ENCODE data around the gene LARGE2. TPM values are rescaled to one million over a fixed set of nuclear protein-coding genes. Genes with fewer than 3 reads are reported as not detected.

The LARGE2 gene
- total RNA-seq, 2 experiments from 2014 or later = 2.7 to 3.5 TPM

DNA sequence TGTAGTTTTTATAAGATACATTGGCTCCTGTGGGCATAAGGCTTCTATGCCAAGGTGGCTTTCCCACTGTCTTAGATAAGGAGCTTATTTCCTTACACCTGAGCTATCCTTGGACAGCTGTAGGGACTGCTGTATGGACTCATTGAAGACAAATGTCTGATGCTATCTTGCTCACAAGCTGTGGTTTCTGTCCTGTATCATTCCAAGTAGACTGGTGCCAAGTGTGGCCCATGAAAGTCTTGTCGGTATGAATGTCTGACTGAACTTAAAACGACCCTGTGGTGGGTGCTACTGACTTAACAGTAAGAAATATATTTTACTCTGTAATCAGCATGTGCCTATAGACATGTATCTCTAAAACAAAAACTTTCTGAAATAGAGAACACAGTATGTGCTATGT is 45.0 kb downstream of the LARGE2 start:
- H3K4me3 ChIP-seq (ENCODE audit: low read length) = no peak overlapping the region
- Mint-ChIP-seq H3K4me3 (no peak overlapping the region), H3K36me3 (ENCODE audit: low read depth) (peaks cover 46% of the 10 kb centered on the region), H3K27ac (peak overlapping the region; percentile 29), H3K27me3 (no peaks in the 10 kb centered on the region), H3K9me3 (no peaks in the 10 kb centered on the region), H3K4me1 (ENCODE audit: low read depth) (no peaks in the 10 kb centered on the region)
- ATAC-seq (ENCODE audit: poor library complexity) = no peak
- H3K36me3 ChIP-seq (ENCODE audit: insufficient read depth, low read length) = peaks cover 55% of the 10 kb centered on the region
- intact Hi-C loops (cut with DNase I, micrococcal nuclease) = loop anchor here in 1 of 2 experiments (5.0 kb wide), 1 partner anchor 570 kb away; no protein-coding TSS in a partner anchor
- H3K27ac ChIP-seq (ENCODE audit: low read depth in 1 of 2, low read length in 2 of 2) = no peak overlapping the region
- H3K9me3 ChIP-seq (ENCODE audit: control insufficient read depth in 1 of 2, insufficient read depth in 1 of 2, low read length in 2 of 2) = no peaks in the 10 kb centered on the region
- DNase-seq = no peak
- ChIA-PET CTCF (no interaction called here), POLR2A (interaction anchor here (0.5 kb wide), 1 partner anchor 269 kb away, joined by 3 read pairs; no protein-coding TSS in a partner anchor)
- no peaks in the 10 kb centered on the region for H3K27me3 ChIP-seq (ENCODE audit: control insufficient read depth in 1 of 2, insufficient read depth in 2 of 2, low read length in 2 of 2)
- H3K4me1 ChIP-seq (ENCODE audit: insufficient read depth, low read length) = peaks cover 5% of the 10 kb centered on the region
- TF ChIP-seq, protein P1, sequence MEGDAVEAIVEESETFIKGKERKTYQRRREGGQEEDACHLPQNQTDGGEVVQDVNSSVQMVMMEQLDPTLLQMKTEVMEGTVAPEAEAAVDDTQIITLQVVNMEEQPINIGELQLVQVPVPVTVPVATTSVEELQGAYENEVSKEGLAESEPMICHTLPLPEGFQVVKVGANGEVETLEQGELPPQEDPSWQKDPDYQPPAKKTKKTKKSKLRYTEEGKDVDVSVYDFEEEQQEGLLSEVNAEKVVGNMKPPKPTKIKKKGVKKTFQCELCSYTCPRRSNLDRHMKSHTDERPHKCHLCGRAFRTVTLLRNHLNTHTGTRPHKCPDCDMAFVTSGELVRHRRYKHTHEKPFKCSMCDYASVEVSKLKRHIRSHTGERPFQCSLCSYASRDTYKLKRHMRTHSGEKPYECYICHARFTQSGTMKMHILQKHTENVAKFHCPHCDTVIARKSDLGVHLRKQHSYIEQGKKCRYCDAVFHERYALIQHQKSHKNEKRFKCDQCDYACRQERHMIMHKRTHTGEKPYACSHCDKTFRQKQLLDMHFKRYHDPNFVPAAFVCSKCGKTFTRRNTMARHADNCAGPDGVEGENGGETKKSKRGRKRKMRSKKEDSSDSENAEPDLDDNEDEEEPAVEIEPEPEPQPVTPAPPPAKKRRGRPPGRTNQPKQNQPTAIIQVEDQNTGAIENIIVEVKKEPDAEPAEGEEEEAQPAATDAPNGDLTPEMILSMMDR (IDR thresholded peaks at IDR 0.05) = no peak

DNA sequence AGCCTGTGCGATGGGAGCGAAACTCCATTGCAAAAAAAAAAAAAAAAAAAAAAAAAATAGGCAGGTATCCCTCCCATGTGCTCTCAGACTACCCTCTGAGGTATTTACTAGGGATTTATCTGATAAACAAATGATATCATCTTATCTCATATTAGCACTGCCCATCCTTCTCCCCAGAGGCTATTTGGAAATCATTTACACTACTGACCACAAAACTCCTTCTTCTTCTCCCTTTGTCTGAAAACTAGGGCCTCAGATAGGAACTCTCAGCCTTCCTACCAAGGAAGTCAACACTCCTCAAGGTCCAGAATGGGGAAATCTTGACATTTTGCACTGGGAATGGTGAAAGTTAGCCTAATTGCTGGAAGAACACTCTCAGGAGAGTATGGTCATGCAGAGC is 46.4 kb downstream of the LARGE2 start:
- Mint-ChIP-seq H3K36me3 (ENCODE audit: low read depth) (peaks cover 50% of the 10 kb centered on the region), H3K27me3 (no peaks in the 10 kb centered on the region), H3K4me3 (no peak overlapping the region), H3K9me3 (no peaks in the 10 kb centered on the region), H3K27ac (no peak overlapping the region), H3K4me1 (ENCODE audit: low read depth) (no peaks in the 10 kb centered on the region)
- H3K4me1 ChIP-seq (ENCODE audit: insufficient read depth, low read length) = peaks cover 5% of the 10 kb centered on the region
- DNase-seq (no peak), ATAC-seq (ENCODE audit: poor library complexity) (no peak)
- H3K9me3 ChIP-seq (ENCODE audit: control insufficient read depth in 1 of 2, insufficient read depth in 1 of 2, low read length in 2 of 2) = no peaks in the 10 kb centered on the region
- no peak overlapping the region for H3K4me3 ChIP-seq (ENCODE audit: low read length)
- no peaks in the 10 kb centered on the region for H3K27me3 ChIP-seq (ENCODE audit: control insufficient read depth in 1 of 2, insufficient read depth in 2 of 2, low read length in 2 of 2)
- TF ChIP-seq, protein P1 (IDR thresholded peaks at IDR 0.05) = no peak
- intact Hi-C loops (cut with DNase I, micrococcal nuclease) = loop anchor here in 1 of 2 experiments (5.0 kb wide), 1 partner anchor 568 kb away; no protein-coding TSS in a partner anchor
- no peak overlapping the region for H3K27ac ChIP-seq (ENCODE audit: low read depth in 1 of 2, low read length in 2 of 2)
- peaks cover 52% of the 10 kb centered on the region for H3K36me3 ChIP-seq (ENCODE audit: insufficient read depth, low read length)
- POLR2A ChIA-PET = no interaction called here
- CTCF ChIA-PET = interaction anchor here (1.3 kb wide), 1 partner anchor 12 kb away, joined by 3 read pairs; no protein-coding TSS in a partner anchor

DNA sequence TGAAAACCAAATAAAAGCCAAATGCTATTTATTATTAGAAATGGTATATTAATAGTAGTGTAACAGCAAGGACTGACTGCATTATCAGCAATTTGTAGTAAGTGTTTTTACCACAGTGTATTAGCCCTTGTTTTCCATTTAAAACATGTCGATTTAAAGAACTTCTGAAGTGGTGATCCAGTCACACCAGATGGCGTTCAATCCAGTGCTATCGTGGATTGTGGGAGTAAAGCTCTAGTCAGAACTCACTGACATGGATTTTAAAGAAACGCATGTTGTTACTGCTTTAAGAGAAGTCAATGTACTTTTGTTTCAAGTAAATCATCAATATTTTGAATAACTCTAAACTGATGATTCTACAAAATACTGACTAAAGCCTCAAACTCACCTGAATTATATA is 51.1 kb downstream of the LARGE2 start:
- H3K9me3 ChIP-seq (ENCODE audit: control insufficient read depth in 1 of 2, insufficient read depth in 1 of 2, low read length in 2 of 2) = no peaks in the 10 kb centered on the region
- Mint-ChIP-seq H3K27me3 (no peaks in the 10 kb centered on the region), H3K36me3 (ENCODE audit: low read depth) (peaks cover 58% of the 10 kb centered on the region), H3K4me3 (no peak overlapping the region), H3K4me1 (ENCODE audit: low read depth) (no peaks in the 10 kb centered on the region), H3K9me3 (no peaks in the 10 kb centered on the region), H3K27ac (no peak overlapping the region)
- peaks cover 46% of the 10 kb centered on the region for H3K36me3 ChIP-seq (ENCODE audit: insufficient read depth, low read length)
- no peak overlapping the region for H3K27ac ChIP-seq (ENCODE audit: low read depth in 1 of 2, low read length in 2 of 2)
- ChIA-PET CTCF (interaction anchor here (1.3 kb wide), 1 partner anchor 33 kb away, joined by 3 read pairs; no protein-coding TSS in a partner anchor), POLR2A (no interaction called here)
- TF ChIP-seq, protein P1 (IDR thresholded peaks at IDR 0.05) = no peak
- no peak overlapping the region for H3K4me3 ChIP-seq (ENCODE audit: low read length)
- H3K4me1 ChIP-seq (ENCODE audit: insufficient read depth, low read length) = no peaks in the 10 kb centered on the region
- H3K27me3 ChIP-seq (ENCODE audit: control insufficient read depth in 1 of 2, insufficient read depth in 2 of 2, low read length in 2 of 2) = no peaks in the 10 kb centered on the region
- intact Hi-C loops (cut with DNase I, micrococcal nuclease) = no loop called here
- DNase-seq (no peak), ATAC-seq (ENCODE audit: poor library complexity) (no peak)

Measured in CD4-positive, alpha-beta T cell (primary cell).